GM12878 (cell line): ENCODE results near the gene LEUTX. TPM values are rescaled to one million over a fixed set of nuclear protein-coding genes. Genes with fewer than 3 reads are reported as not detected.

Source experiments
- DPF2 ChIP-seq: fragments of 450-650 bp; IDR thresholded peaks from 2 replicates; pipeline ENCODE4 v1.6.1; 2017; ENCODE audit warnings: mild to moderate bottlenecking
- KLF5 ChIP-seq: fragments of 450-650 bp; IDR thresholded peaks from 2 replicates; pipeline ENCODE4 v1.6.1; 2014; ENCODE audit warnings: mild to moderate bottlenecking; ENCODE audit not compliant: partially characterized antibody
- NFXL1 ChIP-seq: fragments of 450-650 bp; IDR thresholded peaks from 2 replicates; pipeline ENCODE4 v1.6.1; 2017; ENCODE audit warnings: antibody characterized with exemption, mild to moderate bottlenecking, borderline replicate concordance
- polyA plus RNA-seq, 11 experiments: library from polyadenylated mRNA; depleted of rRNA in 4 of 11; unstranded in 6 of 11; stranded (reverse) in 5 of 11; fragments of >200 nt; fragmentation: Nextera tagmentation in 4 of 11; fragmentation: Illumina TruSeq in 1 of 11; extraction: Ambion mirVana in 4 of 11; extraction: Trizol in 1 of 11; gene quantifications; 1 replicate in 1 of 11; 2 replicates in 10 of 11; pipeline versions ENCODE4 v1.2.1 to v1.2.3, GENCODE V29; 2011 to 2016; ENCODE audit warnings: inconsistent platforms in 2 of 11, missing spikeins in 2 of 11, low read depth in 1 of 11
- total RNA-seq, 4 experiments: library from RNA; depleted of rRNA in 3 of 4; stranded (reverse); fragments of >200 nt in 3 of 4; fragmentation: Illumina TruSeq in 1 of 4; extraction: Trizol in 1 of 4; gene quantifications; 2 replicates each; pipeline versions ENCODE4 v1.2.1 to v1.2.3, GENCODE V29; 2013 to 2021
- TF ChIP-seq, protein P1 (sequence below): fragments of 450-650 bp; IDR thresholded peaks from 2 replicates; pipeline ENCODE4 v1.6.1; 2018; ENCODE audit warnings: mild to moderate bottlenecking, low read depth, moderate library complexity; ENCODE audit not compliant: partially characterized antibody
- TF ChIP-seq, protein P2 (sequence below): fragments of 450-650 bp; IDR thresholded peaks from 2 replicates; pipeline ENCODE4 v1.6.1; 2017; ENCODE audit warnings: low read depth, mild to moderate bottlenecking, moderate library complexity
- TF ChIP-seq, protein P3 (sequence below): fragments of 450-650 bp; IDR thresholded peaks from 2 replicates; pipeline ENCODE4 v1.6.1; 2017; ENCODE audit warnings: mild to moderate bottlenecking, low read depth, inconsistent platforms; ENCODE audit not compliant: poor library complexity, severe bottlenecking

Gene LEUTX
- total and polyA plus RNA-seq, 10 of the 15 experiments (the other 5 are each of a cell fraction or from before 2014, with no cell fraction given), result 0.29 to 0.46 (median 0.40) TPM; not detected in 4

DNA sequence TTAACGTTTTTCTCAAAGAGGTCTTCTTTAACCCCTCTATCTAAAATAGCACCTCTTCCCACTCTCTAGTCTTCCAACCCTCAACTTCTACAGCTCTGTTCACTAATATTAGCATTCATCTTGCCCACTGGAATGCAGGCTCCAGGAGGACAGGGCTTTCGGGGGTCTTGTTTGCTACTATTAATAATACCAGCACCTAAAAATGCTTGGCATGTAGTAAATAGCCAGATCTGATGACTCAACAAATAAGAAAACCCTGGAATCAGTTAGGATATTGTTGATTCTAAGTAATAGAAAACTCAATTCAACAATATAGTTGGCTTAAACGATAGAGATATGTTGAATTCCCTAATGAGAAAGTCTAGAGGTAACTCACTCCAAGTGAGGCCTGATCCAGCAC is 41.1 kb downstream of the LEUTX start (continued):
- TF ChIP-seq, protein P1, sequence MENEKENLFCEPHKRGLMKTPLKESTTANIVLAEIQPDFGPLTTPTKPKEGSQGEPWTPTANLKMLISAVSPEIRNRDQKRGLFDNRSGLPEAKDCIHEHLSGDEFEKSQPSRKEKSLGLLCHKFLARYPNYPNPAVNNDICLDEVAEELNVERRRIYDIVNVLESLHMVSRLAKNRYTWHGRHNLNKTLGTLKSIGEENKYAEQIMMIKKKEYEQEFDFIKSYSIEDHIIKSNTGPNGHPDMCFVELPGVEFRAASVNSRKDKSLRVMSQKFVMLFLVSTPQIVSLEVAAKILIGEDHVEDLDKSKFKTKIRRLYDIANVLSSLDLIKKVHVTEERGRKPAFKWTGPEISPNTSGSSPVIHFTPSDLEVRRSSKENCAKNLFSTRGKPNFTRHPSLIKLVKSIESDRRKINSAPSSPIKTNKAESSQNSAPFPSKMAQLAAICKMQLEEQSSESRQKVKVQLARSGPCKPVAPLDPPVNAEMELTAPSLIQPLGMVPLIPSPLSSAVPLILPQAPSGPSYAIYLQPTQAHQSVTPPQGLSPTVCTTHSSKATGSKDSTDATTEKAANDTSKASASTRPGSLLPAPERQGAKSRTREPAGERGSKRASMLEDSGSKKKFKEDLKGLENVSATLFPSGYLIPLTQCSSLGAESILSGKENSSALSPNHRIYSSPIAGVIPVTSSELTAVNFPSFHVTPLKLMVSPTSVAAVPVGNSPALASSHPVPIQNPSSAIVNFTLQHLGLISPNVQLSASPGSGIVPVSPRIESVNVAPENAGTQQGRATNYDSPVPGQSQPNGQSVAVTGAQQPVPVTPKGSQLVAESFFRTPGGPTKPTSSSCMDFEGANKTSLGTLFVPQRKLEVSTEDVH, result no peak
- TF ChIP-seq NFXL1 (no peak), KLF5 (no peak), DPF2 (no peak)
- TF ChIP-seq, protein P2, sequence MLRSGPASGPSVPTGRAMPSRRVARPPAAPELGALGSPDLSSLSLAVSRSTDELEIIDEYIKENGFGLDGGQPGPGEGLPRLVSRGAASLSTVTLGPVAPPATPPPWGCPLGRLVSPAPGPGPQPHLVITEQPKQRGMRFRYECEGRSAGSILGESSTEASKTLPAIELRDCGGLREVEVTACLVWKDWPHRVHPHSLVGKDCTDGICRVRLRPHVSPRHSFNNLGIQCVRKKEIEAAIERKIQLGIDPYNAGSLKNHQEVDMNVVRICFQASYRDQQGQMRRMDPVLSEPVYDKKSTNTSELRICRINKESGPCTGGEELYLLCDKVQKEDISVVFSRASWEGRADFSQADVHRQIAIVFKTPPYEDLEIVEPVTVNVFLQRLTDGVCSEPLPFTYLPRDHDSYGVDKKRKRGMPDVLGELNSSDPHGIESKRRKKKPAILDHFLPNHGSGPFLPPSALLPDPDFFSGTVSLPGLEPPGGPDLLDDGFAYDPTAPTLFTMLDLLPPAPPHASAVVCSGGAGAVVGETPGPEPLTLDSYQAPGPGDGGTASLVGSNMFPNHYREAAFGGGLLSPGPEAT, result no peak
- TF ChIP-seq, protein P3, sequence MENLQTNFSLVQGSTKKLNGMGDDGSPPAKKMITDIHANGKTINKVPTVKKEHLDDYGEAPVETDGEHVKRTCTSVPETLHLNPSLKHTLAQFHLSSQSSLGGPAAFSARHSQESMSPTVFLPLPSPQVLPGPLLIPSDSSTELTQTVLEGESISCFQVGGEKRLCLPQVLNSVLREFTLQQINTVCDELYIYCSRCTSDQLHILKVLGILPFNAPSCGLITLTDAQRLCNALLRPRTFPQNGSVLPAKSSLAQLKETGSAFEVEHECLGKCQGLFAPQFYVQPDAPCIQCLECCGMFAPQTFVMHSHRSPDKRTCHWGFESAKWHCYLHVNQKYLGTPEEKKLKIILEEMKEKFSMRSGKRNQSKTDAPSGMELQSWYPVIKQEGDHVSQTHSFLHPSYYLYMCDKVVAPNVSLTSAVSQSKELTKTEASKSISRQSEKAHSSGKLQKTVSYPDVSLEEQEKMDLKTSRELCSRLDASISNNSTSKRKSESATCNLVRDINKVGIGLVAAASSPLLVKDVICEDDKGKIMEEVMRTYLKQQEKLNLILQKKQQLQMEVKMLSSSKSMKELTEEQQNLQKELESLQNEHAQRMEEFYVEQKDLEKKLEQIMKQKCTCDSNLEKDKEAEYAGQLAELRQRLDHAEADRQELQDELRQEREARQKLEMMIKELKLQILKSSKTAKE, result no peak
